Measurements from ENCODE around the gene HOXA1. TPM values are rescaled to one million over a fixed set of nuclear protein-coding genes. Genes with fewer than 3 reads are reported as not detected.

The HOXA1 gene
- total RNA-seq, 2 donors from 2014 or later, result 1.7 to 2.0 TPM

- Histone ChIP-seq H3K27ac (no peak overlapping the region), H3K36me3 (no peaks in the 10 kb centered on the region), H3K9me3 (no peaks in the 10 kb centered on the region), H3K4me1 (no peaks in the 10 kb centered on the region), H3K4me3 (no peak overlapping the region), H3K27me3 (no peaks in the 10 kb centered on the region), H3K9ac (ENCODE audit: low read depth in 2 of 2, low read length in 2 of 2) (no peak overlapping the region)
- TF ChIP-seq CTCF (IDR thresholded peaks at IDR 0.05), result no peak
- no peak for DNase-seq
- intact Hi-C loops (cut with DNase I), result no loop called here
Observed at GRCh38 chr7:27073076-27073475, 22.7 kb downstream of the HOXA1 start.

GRCh38 chr7:27071622-27072390 lies 24.0 kb downstream of the HOXA1 start:
- TF ChIP-seq CTCF (IDR thresholded peaks at IDR 0.05), result no peak
- H3K27ac ChIP-seq, result no peak overlapping the region
- H3K9me3 ChIP-seq, result no peaks in the 10 kb centered on the region
- H3K27me3 ChIP-seq, result no peaks in the 10 kb centered on the region
- intact Hi-C loops (cut with DNase I), result no loop called here
- H3K9ac ChIP-seq (ENCODE audit: low read depth in 2 of 2, low read length in 2 of 2), result no peak overlapping the region
- no peak overlapping the region for H3K4me3 ChIP-seq
- H3K36me3 ChIP-seq, result no peaks in the 10 kb centered on the region
- no peaks in the 10 kb centered on the region for H3K4me1 ChIP-seq
- DNase-seq, result no peak

GRCh38 chr7:27068259-27068658 lies 27.5 kb downstream of the HOXA1 start:
- no peak for TF ChIP-seq CTCF (IDR thresholded peaks at IDR 0.05)
- no peak overlapping the region for H3K4me3 ChIP-seq
- no peaks in the 10 kb centered on the region for H3K9me3 ChIP-seq
- no peaks in the 10 kb centered on the region for H3K36me3 ChIP-seq
- no peak overlapping the region for H3K27ac ChIP-seq
- no peaks in the 10 kb centered on the region for H3K27me3 ChIP-seq
- H3K9ac ChIP-seq (ENCODE audit: low read depth in 2 of 2, low read length in 2 of 2), result no peak overlapping the region
- no peaks in the 10 kb centered on the region for H3K4me1 ChIP-seq
- DNase-seq, result no peak
- intact Hi-C loops (cut with DNase I), result no loop called here

DNA sequence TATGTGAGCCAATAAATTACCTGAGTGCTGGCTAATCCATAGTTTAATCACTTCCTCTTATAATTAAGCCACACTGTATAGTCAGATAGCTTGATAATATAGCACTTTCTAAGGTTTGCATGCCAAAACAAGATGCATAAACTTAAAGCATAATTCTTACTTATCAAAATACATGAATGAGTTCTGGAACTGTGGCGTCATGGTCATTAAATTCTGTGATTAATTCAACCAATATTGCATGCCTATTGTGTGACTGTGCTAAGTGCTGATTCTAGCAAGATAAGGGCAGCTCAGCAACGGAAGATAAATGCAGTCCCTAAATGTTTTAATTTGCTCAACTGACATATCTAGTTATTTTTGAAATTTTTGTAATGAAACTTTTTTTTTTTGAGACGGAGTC lies 29.7 kb downstream of the HOXA1 start:
- H3K4me1 ChIP-seq, result no peaks in the 10 kb centered on the region
- H3K4me3 ChIP-seq, result no peak overlapping the region
- no peak for TF ChIP-seq CTCF (IDR thresholded peaks at IDR 0.05)
- H3K9ac ChIP-seq (ENCODE audit: low read depth in 2 of 2, low read length in 2 of 2), result no peak overlapping the region
- no peak for DNase-seq
- intact Hi-C loops (cut with DNase I), result no loop called here
- H3K27ac ChIP-seq, result no peak overlapping the region
- no peaks in the 10 kb centered on the region for H3K27me3 ChIP-seq
- H3K36me3 ChIP-seq, result no peaks in the 10 kb centered on the region
- H3K9me3 ChIP-seq, result no peaks in the 10 kb centered on the region

DNA sequence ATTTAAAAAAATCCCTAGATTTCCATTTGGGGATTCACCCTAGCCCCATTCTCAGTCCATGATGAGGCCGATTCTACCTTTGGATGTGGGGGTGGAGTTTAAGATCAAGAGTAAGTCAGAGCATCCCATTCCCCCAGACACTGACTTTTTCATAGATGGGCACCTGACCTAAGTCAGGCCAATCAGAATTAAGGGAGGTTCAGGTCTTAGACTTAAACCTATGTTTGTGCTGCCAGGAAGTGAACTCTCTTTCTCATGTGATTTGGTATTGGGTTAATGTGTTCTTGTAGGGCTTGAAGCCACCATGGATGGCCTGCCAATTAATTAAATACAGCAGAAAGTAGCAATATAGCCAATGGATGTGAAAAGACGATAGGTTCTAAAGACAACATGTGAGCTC lies 30.1 kb downstream of the HOXA1 start:
- Histone ChIP-seq H3K27me3 (no peaks in the 10 kb centered on the region), H3K4me3 (no peak overlapping the region), H3K9me3 (no peaks in the 10 kb centered on the region), H3K9ac (ENCODE audit: low read depth in 2 of 2, low read length in 2 of 2) (no peak overlapping the region), H3K27ac (no peak overlapping the region), H3K4me1 (no peaks in the 10 kb centered on the region), H3K36me3 (no peaks in the 10 kb centered on the region)
- intact Hi-C loops (cut with DNase I), result no loop called here
- no peak for DNase-seq
- TF ChIP-seq CTCF (IDR thresholded peaks at IDR 0.05), result no peak
